ENCODE results near the gene ASB15. TPM values are rescaled to one million over a fixed set of nuclear protein-coding genes. Genes with fewer than 3 reads are reported as not detected.

Gene ASB15
- total and polyA plus RNA-seq, 8 donors, result not detected

- H3K27me3 ChIP-seq, result no peaks in the 10 kb centered on the region
- no peak for TF ChIP-seq CTCF (IDR thresholded peaks at IDR 0.05)
- intact Hi-C loops (cut with DNase I), result no loop called here
- H3K4me3 ChIP-seq, result no peak overlapping the region
- no peaks in the 10 kb centered on the region for H3K36me3 ChIP-seq
- no peak for DNase-seq
- no peak for ATAC-seq
- H3K27ac ChIP-seq, result no peak overlapping the region
- no peaks in the 10 kb centered on the region for H3K4me1 ChIP-seq
- no peaks in the 10 kb centered on the region for H3K9me3 ChIP-seq
Observed at GRCh38 chr7:123625254-123625653, 23.6 kb downstream of the ASB15 start.

GRCh38 chr7:123627851-123628250, 26.2 kb downstream of the ASB15 start:
- no peak for TF ChIP-seq CTCF (IDR thresholded peaks at IDR 0.05)

GRCh38 chr7:123628829-123629228, 27.2 kb downstream of the ASB15 start:
- Histone ChIP-seq H3K27ac (no peak overlapping the region), H3K4me1 (no peaks in the 10 kb centered on the region), H3K36me3 (no peaks in the 10 kb centered on the region), H3K4me3 (no peak overlapping the region), H3K27me3 (no peaks in the 10 kb centered on the region), H3K9me3 (no peaks in the 10 kb centered on the region)
- no peak for ATAC-seq
- TF ChIP-seq CTCF (IDR thresholded peaks at IDR 0.05), result no peak
- intact Hi-C loops (cut with DNase I), result no loop called here
- no peak for DNase-seq

More at GRCh38 chr7:123627851-123628250, 26.2 kb downstream of the ASB15 start:
- Histone ChIP-seq H3K27ac (no peak overlapping the region), H3K4me3 (no peak overlapping the region), H3K9me3 (no peaks in the 10 kb centered on the region), H3K4me1 (no peaks in the 10 kb centered on the region), H3K36me3 (no peaks in the 10 kb centered on the region), H3K27me3 (no peaks in the 10 kb centered on the region)
- DNase-seq, result no peak
- ATAC-seq, result no peak
- intact Hi-C loops (cut with DNase I), result no loop called here

GRCh38 chr7:123629281-123629680, 27.7 kb downstream of the ASB15 start:
- intact Hi-C loops (cut with DNase I), result no loop called here
- no peak overlapping the region for H3K27ac ChIP-seq

GRCh38 chr7:123632808-123633207, 31.2 kb downstream of the ASB15 start:
- DNase-seq (no peak), ATAC-seq (no peak)
- Histone ChIP-seq H3K36me3 (no peaks in the 10 kb centered on the region), H3K4me1 (no peaks in the 10 kb centered on the region), H3K27me3 (no peaks in the 10 kb centered on the region), H3K9me3 (no peaks in the 10 kb centered on the region), H3K4me3 (no peak overlapping the region), H3K27ac (no peak overlapping the region)
- no peak for TF ChIP-seq CTCF (IDR thresholded peaks at IDR 0.05)
- intact Hi-C loops (cut with DNase I), result no loop called here

More at GRCh38 chr7:123629281-123629680, 27.7 kb downstream of the ASB15 start:
- DNase-seq (no peak), ATAC-seq (no peak)
- no peaks in the 10 kb centered on the region for H3K4me1 ChIP-seq
- no peak for TF ChIP-seq CTCF (IDR thresholded peaks at IDR 0.05)
- no peaks in the 10 kb centered on the region for H3K27me3 ChIP-seq
- no peaks in the 10 kb centered on the region for H3K36me3 ChIP-seq
- no peaks in the 10 kb centered on the region for H3K9me3 ChIP-seq
- H3K4me3 ChIP-seq, result no peak overlapping the region

Measured in left lung (tissue), 10 donors.